Cardiac muscle cell (in vitro differentiated cells and primary cell): Measurements from ENCODE around the gene LRRC14B. TPM values are rescaled to one million over a fixed set of nuclear protein-coding genes. Genes with fewer than 3 reads are reported as not detected.

Experiments used
- DNase-seq, 2 donors: peaks; one replicate each; pipeline versions ENCODE4 v3.0.0 to v3.0.0-alpha.2; 2010 to 2017; ENCODE audit warnings: low read depth in 1 of 2, low spot score in 1 of 2
- H3K27ac ChIP-seq: fragments of 200-600 bp; sonication (generic); 2 replicates; pipeline ENCODE4 v1.5.1; 2016
- H3K27me3 ChIP-seq: fragments of 200-600 bp; sonication (generic); 2 replicates; pipeline ENCODE4 v1.6.0; 2016; ENCODE audit warnings: control low read depth
- H3K36me3 ChIP-seq: fragments of 200-600 bp; sonication (generic); 2 replicates; pipeline ENCODE4 v1.5.1; 2016; ENCODE audit warnings: control low read depth
- H3K4me1 ChIP-seq: fragments of 200-600 bp; sonication (generic); 2 replicates; pipeline ENCODE4 v1.8.1; 2017; ENCODE audit warnings: low read depth, mild to moderate bottlenecking, mixed run types
- H3K4me3 ChIP-seq: fragments of 200-600 bp; sonication (generic); 2 replicates; pipeline ENCODE4 v1.5.1; 2016; ENCODE audit warnings: mild to moderate bottlenecking
- H3K9me3 ChIP-seq: fragments of 200-600 bp; sonication (generic); 2 replicates; pipeline ENCODE4 v1.5.1; 2017; ENCODE audit warnings: low read depth, mild to moderate bottlenecking, control low read depth
- polyA plus RNA-seq: library from polyadenylated mRNA; unstranded; fragments of >200 nt; fragmentation: Nextera tagmentation; extraction: Ambion mirVana; gene quantifications from 2 replicates; pipeline ENCODE4 v1.2.1, GENCODE V29; 2016
- total RNA-seq: library from RNA; depleted of rRNA; stranded (reverse); fragments of >200 nt; gene quantifications from 2 replicates; pipeline ENCODE4 v1.2.3, GENCODE V29; 2016
- TF ChIP-seq, protein P1 (sequence below): IDR thresholded peaks from 2 replicates; pipeline ENCODE4 v1.5.1; 2012; ENCODE audit warnings: low read depth, mild to moderate bottlenecking, low read length

LRRC14B gene
- total and polyA plus RNA-seq, 2 experiments from 2014 or later: 2.7 to 3.6 TPM

DNA sequence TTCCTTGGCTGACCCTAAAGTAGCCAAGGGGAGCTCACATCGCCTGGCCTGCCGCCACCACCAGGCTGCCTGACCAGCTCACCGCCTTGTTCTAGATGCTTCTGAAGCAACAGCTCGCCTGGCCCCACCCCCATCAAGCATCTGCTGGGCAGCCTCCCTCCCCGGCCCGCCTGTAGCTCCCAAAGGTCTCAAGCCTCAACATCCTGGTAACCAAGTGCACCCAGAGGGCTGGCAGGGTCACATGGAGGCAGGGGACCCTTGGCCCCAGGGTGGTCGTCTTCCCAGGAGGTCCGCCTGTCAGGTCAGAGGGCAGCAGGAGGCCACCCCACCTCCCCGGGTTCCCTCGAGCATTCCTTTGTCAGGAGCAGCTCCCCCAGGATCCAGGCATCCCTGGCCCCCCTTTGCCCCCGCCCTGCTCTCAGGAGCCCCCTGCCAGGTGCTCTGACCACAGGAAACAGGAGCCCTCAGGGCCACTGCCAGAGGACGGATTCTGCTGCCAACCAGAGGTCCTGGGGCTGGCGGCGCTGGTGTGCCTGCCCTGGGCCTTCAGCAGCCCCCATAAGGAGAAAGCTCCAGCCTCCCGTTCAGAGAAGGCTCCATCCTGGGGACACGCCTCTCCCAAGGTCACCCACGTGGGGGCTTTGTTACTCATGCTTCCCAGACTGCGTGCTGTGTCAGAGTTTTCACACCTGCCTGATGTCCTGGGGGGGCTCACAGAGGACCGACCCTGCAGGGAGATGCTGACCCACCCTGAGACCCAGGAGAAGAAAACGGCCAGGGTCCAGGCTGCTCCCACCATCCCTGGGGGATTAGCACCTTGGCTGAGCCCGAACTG is 3.5 kb upstream of the LRRC14B start:
- Histone ChIP-seq H3K4me1 (peaks cover 25% of the 10 kb centered on the region), H3K27ac (no peak overlapping the region), H3K27me3 (no peaks in the 10 kb centered on the region), H3K36me3 (no peaks in the 10 kb centered on the region), H3K4me3 (no peak overlapping the region), H3K9me3 (no peaks in the 10 kb centered on the region)
- DNase-seq: no peak
- TF ChIP-seq, protein P1, sequence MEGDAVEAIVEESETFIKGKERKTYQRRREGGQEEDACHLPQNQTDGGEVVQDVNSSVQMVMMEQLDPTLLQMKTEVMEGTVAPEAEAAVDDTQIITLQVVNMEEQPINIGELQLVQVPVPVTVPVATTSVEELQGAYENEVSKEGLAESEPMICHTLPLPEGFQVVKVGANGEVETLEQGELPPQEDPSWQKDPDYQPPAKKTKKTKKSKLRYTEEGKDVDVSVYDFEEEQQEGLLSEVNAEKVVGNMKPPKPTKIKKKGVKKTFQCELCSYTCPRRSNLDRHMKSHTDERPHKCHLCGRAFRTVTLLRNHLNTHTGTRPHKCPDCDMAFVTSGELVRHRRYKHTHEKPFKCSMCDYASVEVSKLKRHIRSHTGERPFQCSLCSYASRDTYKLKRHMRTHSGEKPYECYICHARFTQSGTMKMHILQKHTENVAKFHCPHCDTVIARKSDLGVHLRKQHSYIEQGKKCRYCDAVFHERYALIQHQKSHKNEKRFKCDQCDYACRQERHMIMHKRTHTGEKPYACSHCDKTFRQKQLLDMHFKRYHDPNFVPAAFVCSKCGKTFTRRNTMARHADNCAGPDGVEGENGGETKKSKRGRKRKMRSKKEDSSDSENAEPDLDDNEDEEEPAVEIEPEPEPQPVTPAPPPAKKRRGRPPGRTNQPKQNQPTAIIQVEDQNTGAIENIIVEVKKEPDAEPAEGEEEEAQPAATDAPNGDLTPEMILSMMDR: no peak

GRCh38 chr5:188488-189481 is 2.5 kb upstream of the LRRC14B start:
- Histone ChIP-seq H3K27ac (peak overlapping the region; percentile 23), H3K4me3 (no peak overlapping the region)

GRCh38 chr5:189486-189885 is 1.8 kb upstream of the LRRC14B start:
- H3K4me3 ChIP-seq: no peak overlapping the region
- DNase-seq: no peak
- peaks cover 25% of the 10 kb centered on the region for H3K4me1 ChIP-seq
- H3K9me3 ChIP-seq: no peaks in the 10 kb centered on the region
- peak overlapping the region; percentile 23 for H3K27ac ChIP-seq
- no peaks in the 10 kb centered on the region for H3K27me3 ChIP-seq
- no peaks in the 10 kb centered on the region for H3K36me3 ChIP-seq
- TF ChIP-seq, protein P1: no peak

More at GRCh38 chr5:188488-189481, 2.5 kb upstream of the LRRC14B start:
- no peaks in the 10 kb centered on the region for H3K27me3 ChIP-seq
- no peaks in the 10 kb centered on the region for H3K9me3 ChIP-seq
- DNase-seq: peak; percentile 86 to 93
- no peaks in the 10 kb centered on the region for H3K36me3 ChIP-seq
- peaks cover 25% of the 10 kb centered on the region for H3K4me1 ChIP-seq
- TF ChIP-seq, protein P1: peak; percentile 95

GRCh38 chr5:189976-190365 is 1.3 kb upstream of the LRRC14B start:
- Histone ChIP-seq H3K4me3 (no peak overlapping the region), H3K9me3 (no peaks in the 10 kb centered on the region), H3K27ac (no peak overlapping the region), H3K4me1 (peaks cover 25% of the 10 kb centered on the region), H3K27me3 (no peaks in the 10 kb centered on the region), H3K36me3 (no peaks in the 10 kb centered on the region)
- no peak for DNase-seq
- TF ChIP-seq, protein P1: no peak

GRCh38 chr5:190366-191035 is 794 bp upstream of the LRRC14B start:
- Histone ChIP-seq H3K36me3 (no peaks in the 10 kb centered on the region), H3K9me3 (no peaks in the 10 kb centered on the region), H3K27ac (peak overlapping the region; percentile 56), H3K27me3 (no peaks in the 10 kb centered on the region), H3K4me1 (peaks cover 25% of the 10 kb centered on the region), H3K4me3 (no peak overlapping the region)
- TF ChIP-seq, protein P1: no peak
- DNase-seq: no peak
